ENCODE results near the gene RASGRF2.
"Not testable (repeated sequence)": the region's sequence is repeated elsewhere in the genome, so short reads cannot be mapped to it uniquely, and the experiment has no call there.

RASGRF2 gene

DNA sequence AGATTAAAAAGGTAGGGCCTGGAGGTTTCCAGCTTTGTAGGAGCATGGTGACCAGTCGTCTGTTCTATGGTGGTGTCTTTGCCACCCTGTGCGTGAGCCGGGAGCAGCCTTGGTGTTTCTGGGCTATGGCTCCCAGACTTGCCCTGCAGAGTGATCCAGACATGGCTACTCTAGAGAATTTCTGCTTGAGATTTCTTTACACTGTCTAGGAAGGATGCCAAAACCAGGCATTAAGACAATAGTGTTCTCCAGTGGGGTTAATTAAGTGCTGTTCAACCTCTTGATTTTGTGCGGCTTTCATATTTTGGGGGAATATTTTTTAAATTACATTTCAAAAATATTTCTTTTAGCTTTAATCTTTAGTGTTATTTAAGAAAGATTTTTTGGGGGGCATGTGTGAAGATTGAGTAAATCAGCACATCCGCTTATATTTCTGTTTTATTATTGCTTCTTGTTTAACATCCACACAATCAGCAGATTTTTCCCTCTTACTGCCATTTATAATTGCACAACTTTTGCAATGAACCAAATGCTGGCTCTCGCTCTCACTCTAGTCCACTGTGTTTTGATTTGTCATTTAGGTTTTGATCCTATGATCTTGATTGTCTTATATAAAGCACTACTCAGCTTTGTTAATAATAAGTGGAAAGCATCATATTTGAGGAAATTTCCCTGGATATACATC is 110.5 kb downstream of the RASGRF2 start:
- DNase-seq (ENCODE audit: low spot score): no peak

DNA sequence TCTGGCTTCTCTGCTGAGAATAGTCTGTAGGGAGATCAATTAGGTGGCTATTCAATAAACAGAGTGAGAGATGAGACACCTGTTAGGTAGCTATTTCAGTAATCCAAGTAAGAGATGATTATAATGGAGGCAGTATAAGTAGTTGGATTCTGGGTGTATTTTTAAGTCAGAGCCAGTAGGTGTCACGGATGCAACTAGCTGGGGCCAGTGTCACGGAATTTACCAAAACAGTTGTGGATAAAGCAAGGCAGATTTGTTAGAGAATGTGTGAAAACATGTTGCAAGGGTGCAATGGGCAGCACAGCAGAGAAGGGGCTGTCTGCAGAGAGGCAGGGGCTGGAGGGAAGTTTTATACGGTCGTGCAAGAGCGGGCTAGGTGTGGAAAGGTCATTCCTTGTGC is 114.9 kb downstream of the RASGRF2 start:
- DNase-seq (ENCODE audit: low spot score): no peak

DNA sequence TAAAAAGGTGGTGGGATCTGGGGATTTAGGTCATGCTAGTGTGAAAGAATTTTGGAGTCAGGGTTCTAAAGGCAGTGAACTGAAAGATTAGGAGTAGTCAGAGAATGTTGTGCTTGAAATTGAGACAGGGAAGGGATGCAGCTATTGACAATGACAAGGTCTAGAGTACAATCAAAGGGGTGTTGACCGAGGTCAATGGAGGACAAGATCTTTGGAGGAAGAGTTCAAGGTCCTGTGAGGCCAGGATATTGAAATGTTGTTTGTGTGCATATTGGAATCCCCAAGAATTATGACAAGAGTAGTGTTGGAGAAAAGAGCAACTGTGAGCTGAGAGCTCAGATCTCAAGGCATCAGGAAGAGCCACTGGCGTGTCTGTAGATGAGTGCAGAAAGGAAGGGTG is 116.9 kb downstream of the RASGRF2 start:
- no peak for DNase-seq (ENCODE audit: low spot score)

DNA sequence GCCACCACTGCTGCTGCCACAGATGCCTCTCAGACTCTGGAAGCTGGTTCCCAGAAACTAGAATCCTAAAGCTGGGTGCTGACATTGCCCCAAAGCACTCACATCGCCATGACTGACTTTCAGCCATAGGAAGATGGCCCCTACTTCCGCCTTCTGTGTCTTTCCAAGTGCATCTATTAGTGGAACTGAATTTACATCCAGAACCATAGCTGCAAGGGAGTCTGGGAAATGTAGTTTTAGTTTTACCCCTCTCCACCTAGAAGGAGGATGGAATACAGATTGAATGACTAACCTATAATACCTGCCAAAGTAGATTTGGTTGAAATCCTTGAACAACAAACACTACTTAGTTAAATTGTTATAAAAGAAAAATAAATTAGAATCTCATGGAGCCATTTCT is 118.8 kb downstream of the RASGRF2 start:
- DNase-seq (ENCODE audit: low spot score): no peak

DNA sequence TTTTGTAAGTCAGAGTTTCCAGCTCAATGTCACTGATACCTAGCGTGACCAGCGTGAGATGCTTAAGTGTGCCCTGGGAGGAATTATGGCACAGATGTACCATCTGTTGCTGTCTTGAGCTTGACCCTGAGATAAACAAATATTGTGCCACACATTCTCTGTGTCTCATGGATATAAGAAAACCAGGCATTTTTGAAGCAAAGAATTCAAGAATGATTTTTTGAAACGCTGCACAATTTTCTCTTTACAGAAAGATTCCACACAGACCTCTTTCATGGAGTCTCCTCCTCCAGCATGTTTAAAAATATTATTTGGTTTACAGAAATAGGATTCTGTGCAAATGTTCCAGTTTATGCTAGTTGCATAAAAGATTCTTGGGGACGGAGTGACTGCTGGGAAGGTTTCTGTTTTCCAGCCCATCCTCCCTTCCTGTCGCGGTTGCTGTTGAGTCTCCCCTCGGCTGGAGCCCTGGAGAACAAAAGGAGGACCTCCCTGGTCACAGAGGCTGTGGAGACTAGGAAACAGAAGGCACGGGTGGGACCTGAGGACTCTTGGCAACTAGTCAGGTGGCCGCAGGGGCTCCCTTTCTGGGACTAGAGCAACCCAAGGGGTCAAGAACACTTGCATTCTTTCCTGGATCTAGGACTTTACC is 120.8 kb downstream of the RASGRF2 start:
- no peak for DNase-seq (ENCODE audit: low spot score)

DNA sequence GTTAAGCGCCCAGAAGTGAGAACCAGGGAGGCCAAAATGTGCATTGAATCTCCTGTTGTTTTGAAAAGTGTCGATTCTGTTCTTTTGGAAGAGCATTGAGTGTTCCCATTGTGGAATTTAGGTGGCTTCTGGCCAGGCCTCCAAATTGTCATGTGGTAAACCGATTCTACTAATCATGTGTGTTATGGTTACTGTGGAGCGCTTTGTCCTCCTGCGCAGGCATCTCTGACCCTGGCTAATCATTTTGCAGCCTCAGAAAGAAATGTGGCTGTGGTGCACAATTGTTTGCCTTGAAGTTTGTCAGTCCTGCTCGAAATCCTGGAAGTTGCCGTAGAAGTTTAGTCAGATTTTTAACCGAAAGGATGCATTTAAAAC is 121.3 kb downstream of the RASGRF2 start:
- no peak for DNase-seq (ENCODE audit: low spot score)

DNA sequence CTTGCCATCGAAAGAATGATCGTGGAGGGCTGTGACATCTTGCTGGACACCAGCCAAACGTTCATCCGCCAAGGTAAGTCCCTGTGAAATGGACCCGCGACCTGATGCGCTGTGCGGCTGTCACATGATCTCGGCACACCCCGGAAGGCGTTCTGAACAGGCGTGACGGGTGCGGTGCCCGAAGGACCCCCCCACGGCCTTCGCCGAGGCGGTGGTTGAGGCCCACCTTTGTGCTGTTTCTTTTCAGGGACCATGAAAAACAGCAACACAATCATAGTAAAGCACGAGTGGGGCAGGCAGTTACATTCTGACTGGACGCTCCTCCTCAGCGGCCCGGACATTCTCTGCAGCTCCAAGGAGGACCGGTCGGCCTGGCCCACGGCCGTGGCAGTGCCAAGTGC is 126.7 kb downstream of the RASGRF2 start:
- no peak for DNase-seq (ENCODE audit: low spot score)

DNA sequence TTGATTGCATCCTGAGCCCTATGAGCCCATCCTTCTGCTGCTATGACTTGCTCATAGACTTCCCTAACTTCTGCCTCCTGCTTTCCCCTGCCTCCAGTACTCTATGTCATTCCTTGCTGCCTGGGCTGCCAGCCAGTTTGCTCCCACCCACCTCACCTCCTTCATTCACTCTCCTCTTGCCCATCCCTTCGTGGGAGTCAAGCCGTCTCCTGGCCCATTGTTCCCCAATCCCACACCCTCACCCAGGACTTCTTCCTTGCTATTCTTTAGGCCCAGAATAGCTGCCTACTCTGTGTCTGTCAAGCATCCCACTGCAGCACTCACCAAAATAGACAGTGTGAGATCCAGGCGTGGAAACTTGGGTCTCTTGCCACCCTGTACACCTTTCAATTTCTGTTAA is 131.0 kb downstream of the RASGRF2 start:
- no peak for DNase-seq (ENCODE audit: low spot score)

DNA sequence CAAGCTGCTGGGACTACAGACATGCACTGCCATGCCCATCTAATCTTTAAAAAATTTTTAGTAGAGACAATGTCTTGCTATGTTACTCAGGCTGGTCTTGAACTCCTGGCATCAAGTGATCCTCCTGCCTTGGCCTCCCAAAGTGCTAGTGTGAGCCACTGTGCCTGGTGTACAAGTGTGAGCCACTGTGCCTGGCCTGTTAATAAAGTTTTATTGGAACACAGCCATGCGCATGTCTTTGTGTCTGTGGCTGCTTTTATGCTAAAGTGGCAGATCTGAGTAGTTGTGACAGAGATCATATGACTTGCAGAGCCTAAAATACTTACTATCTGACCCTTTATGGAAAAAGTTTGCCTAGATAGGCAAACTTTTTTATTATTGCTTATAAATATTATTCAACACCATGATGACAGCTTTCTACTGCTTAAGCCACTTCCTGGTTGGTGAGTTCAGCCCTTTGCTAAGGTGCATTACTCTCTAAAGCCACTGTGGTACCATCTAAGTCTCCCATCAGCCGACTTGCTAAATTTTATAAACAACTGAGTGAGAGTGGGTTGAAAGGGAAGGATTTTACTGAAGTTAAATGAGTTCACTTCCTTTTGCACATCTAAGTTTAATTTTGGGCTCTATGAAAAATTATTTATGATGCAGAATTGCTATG is 133.5 kb downstream of the RASGRF2 start:
- no peak for DNase-seq (ENCODE audit: low spot score)

DNA sequence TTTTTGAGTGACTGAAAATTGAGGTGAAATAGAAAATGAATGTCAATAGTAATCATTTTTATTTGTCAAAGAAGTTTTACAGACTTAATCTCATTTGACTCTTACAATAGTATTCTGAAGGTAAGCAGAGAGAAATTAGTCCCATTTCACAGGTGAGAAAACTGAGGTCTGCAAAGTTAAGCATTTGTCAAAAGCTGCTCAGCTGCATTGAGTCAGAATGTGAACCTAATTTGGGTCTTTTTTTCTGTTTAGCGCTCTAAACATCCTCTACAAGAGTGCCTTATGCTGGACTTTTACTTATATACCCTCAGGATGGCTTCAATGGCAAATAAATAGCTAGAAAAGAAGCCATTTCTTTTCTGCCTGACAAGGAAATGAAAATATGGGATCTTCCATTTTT is 135.7 kb downstream of the RASGRF2 start:
- no peak for DNase-seq (ENCODE audit: low spot score)

DNA sequence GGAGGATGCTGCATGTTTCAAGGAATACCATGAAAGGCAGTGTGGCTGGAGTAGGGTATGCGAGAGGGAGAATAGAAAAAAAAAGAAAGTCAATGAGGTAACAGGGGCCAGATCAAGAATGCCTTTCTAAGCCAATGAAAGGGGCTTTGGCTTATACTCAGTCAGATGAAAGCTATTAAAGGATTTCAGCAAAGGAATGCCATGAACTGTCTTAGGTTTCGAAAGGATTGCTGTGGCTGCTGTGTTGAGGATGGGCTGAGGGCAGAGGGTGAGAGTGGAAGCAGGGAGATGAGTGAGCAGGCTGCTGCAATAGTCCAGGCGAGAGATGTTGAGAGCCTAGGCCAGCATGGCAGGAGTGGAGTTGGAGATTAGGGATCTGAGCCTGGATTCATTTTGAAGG is 137.6 kb downstream of the RASGRF2 start:
- DNase-seq (ENCODE audit: low spot score): no peak

DNA sequence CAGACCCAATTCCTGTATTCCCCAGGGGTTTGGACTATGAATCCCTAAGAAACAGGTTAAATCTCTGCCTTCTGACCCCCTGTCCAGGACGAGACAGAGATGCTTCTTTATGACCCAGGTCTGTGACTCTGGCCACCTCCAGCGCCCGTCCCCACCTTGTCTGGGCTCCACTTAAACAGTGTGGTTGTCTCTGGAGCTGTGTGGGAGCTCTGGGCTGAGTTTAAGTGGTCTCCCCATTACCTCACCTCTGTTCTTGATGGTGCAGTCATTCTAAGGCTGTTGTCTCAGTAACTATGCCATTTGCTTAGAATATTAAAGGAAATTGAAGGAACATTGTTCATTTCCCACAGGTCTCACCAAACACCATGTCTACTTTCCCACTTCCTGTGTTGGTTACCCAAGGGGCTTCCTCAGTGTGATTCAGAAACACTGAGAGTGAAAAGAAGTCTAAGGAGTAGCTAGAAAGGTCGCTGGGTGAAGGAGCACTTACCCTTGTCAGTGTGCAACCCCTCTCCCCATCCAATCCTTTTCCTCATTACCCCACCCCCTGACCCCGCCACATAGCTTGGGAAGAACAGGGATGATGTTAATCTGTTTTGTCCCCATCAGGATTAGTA is 145.2 kb downstream of the RASGRF2 start:
- no peak for DNase-seq (ENCODE audit: low spot score)

DNA sequence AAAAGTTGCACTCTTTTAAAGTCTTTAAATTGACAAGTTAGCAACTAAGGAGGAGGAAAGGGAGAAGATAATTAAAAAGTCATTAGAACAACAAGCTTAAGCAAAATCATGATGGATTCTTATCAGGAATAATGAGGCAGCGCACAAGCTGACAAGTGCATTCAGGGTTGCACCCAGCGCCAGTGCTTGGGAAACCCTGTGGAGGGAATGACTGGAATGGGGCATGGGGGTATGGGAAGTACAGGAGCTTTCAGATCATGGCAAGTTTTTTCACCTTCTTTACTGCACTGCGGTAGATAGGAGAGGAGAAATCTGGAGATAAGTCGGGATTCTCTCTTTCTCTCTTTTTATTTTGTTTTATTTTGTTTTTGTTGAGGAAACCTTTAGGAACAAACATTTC is 155.1 kb downstream of the RASGRF2 start:
- no peak for DNase-seq (ENCODE audit: low spot score)

DNA sequence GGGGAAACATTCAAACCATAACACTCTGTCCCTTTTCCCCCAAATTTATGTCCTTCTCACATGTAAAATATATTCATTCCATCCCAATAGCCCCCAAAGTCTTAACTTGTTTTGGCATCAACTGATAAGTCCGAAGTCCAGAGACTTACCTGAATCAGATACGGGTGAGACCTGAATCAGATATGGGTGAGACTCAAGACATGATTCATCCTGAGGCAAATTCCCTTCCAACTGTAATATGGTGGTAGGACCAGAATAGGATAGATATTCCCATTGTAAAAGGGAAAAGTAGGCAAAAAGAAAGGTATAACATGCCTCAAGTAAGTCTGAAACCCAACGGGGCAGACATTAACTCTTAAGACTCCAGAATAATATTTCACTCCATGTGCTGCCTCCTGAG is 157.4 kb downstream of the RASGRF2 start:
- DNase-seq (ENCODE audit: low spot score): no peak

DNA sequence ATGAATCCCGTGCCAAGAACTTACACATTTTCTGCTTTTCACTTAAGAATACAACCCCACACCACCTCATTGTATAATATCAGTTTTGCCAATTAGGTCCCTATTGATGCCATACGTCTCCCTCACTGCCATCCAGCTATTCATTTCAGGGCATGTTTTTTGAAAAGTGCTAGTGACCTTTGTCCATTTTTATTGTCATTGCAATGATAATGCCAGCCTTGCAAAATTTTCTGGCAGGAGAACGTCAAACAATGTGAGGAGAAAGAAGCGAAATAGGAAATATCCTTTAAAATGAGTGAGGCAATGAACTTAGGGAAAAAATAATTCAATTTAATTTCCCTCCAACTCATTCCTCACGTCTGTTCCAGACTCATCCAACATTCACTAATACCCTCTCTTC is 161.1 kb downstream of the RASGRF2 start:
- DNase-seq (ENCODE audit: low spot score): no peak

DNA sequence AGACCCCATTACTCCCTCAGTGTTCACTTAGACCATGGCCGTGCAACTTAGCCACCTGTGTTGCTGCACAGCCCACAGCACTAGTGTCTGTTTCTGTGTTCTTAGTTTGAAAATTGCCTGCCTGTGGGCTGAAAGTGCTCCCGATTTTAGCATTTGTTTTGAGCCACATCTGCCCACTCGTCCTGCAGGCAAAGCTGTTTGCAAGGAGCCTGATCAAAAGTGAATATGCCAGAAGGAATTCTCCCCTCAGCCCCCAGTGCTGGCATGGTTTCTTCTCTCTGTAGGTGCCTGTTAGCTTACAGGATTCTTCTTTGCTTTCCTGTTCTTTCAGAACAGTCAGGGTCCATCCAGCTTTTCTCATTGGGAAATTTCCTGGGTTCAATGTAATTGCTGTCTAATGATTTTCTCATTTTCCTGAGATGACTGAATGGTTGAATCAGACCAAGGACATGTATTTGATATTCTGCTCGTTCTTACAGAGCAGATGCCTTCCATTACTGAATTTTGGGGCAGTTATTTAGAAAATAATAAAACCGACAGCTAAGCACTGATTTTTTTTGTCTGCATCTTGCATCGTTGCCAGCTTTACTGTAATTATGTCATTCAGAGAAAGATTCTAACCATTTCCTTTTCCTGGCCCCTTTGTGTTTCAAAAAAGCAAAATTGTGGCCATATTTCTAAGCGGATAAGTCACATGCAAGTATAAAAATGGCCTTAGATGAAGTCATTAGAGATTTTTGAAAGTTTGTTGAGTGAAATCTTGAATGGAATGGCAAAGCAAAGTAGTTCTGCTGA is 161.9 kb downstream of the RASGRF2 start:
- no peak for DNase-seq (ENCODE audit: low spot score)

DNA sequence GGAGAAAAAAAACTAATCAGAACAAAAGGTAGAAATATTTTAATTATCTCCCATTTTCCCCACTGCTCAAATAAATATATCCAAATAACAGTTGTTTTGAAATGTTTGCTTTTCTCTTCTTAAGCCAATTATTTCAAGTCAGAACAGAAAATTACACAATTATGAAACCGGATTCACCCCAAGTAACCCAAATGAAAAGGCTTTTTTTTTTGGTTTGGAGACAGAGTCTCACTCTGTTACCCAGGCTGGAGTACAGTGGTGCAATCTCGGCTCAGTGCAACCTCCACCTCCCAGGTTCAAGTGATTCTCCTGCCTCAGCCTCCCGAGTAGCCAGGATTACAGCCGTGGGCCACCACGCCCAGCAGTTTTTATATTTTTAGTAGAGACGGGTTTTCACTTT is 164.5 kb downstream of the RASGRF2 start:
- not testable (repeated sequence) for DNase-seq (ENCODE audit: low spot score)

DNA sequence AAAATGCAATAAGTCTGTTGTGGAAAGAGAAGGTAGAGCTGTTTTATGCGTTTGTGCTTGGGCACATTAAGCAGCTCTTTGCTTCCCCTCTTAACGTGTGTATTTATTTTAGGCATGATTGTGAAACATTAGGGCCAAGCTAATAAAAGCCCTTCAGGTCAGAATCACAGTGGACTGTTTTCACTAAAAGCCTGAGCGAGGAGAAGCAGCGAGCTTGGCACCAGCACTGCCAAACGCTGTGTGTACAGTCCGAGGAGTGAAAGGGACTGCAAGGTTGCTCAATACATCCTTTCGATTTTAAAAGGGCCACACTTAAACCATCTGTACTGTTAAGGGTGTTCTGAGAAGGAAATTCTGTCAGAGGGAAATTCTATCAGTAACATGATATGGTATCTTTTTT is 165.8 kb downstream of the RASGRF2 start:
- no peak for DNase-seq (ENCODE audit: low spot score)

DNA sequence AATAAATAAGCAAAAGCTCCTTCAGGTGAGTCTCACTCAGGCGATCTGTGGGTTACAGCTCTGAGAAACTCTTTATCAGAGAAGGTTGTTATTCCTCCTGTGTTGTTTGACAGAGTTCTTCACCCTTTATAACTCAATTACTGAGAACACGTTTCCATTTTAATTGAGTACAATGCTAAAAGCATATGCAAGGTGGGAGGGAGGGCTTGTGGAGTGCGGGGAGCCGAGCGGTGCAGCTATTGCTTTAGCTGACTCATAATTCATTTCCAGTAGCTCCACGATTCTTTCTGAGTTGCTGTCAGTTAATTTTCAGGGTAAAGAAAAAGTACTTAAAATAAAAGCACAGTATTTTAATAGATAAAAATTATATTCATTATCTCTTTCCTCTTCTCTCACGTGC is 168.3 kb downstream of the RASGRF2 start:
- DNase-seq (ENCODE audit: low spot score): no peak

DNA sequence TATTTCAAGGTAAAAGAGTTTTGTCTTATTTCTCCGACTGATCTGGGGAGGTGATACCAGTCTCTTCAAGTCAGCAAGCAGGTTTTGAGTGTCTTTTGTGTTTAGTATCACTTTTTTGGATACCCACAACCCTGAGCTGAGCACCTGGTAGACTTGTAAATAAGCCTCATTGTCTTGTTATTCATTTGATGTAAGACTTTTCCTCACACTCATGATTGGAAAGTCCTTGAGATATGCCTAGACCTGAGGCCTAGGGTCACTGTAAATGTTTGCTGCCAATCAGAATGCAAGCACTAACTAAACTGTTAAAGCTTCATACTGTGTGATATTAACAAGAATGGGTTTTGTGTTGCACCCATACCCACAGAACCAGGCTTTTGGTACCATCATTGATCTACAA is 172.2 kb downstream of the RASGRF2 start:
- no peak for DNase-seq (ENCODE audit: low spot score)

DNA sequence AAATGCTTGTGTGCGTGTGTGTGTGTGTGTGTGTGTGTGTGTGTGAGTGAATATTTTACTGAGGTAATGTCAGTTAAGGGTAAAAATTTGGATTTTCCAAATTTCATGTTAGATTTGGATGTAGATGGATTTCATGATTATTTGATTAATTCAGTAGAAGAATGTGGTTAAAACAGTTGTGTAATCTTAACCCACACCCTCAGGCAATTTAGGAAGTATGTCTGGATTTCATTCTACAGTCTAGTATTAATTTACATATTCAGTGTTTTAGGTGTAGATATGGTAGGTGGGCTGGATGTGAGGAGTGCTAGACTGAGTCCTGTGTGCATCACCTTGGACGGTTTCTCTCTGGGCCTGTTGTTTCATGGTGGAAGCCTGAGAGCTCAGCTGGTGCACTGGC is 173.9 kb downstream of the RASGRF2 start:
- no peak for DNase-seq (ENCODE audit: low spot score)

DNA sequence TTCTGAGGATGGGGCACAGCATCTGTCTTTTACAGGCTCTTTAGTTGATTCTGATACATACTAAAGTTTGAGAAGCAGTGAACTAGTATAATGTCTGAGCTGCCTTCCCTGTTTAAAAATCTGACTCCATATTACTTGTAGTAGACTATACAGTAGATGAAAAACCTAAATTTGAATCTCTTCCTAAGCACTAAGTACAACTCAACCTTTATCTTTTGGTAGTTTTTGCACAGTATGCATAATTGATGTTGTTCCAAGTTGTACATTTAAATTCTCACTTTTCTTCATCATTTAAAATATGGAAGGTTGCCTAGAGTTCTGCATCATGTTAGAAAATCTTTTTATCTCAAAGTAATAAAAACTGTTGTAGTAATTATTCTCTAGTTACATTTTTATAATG is 174.4 kb downstream of the RASGRF2 start:
- no peak for DNase-seq (ENCODE audit: low spot score)
